HG03045 (cell line): ENCODE data around the gene YWHAE.
"Not testable (repeated sequence)": the region's sequence is repeated elsewhere in the genome, so short reads cannot be mapped to it uniquely, and the experiment has no call there.

ENCODE experiments used
- ATAC-seq: cut with Tn5 transposase; IDR thresholded peaks from one replicate; pipeline ENCODE4 v1.9.1; 2021; ENCODE audit warnings: mild to moderate bottlenecking, moderate library complexity; ENCODE audit not compliant: unreplicated experiment

YWHAE gene

GRCh38 chr17:1331708-1332107, 68.3 kb downstream of the YWHAE start:
- no peak for ATAC-seq

- no peak for ATAC-seq
Observed at GRCh38 chr17:1329745-1330343, 70.2 kb downstream of the YWHAE start.

GRCh38 chr17:1328437-1328836, 71.6 kb downstream of the YWHAE start:
- no peak for ATAC-seq

GRCh38 chr17:1325766-1326165, 74.3 kb downstream of the YWHAE start:
- ATAC-seq, result no peak

GRCh38 chr17:1324201-1324771, 75.7 kb downstream of the YWHAE start:
- no peak for ATAC-seq

GRCh38 chr17:1323336-1323735, 76.7 kb downstream of the YWHAE start:
- no peak for ATAC-seq

- no peak for ATAC-seq
Observed at GRCh38 chr17:1322480-1322879, 77.5 kb downstream of the YWHAE start.

GRCh38 chr17:1322014-1322428, 78.0 kb downstream of the YWHAE start:
- ATAC-seq, result no peak

- no peak for ATAC-seq
Observed at GRCh38 chr17:1315891-1316403, 84.1 kb downstream of the YWHAE start.

GRCh38 chr17:1315409-1315808, 84.6 kb downstream of the YWHAE start:
- ATAC-seq, result no peak

GRCh38 chr17:1313270-1314005, 86.6 kb downstream of the YWHAE start:
- no peak for ATAC-seq

- no peak for ATAC-seq
Observed at GRCh38 chr17:1312261-1312870, 87.7 kb downstream of the YWHAE start.

- ATAC-seq, result not testable (repeated sequence)
Observed at GRCh38 chr17:1307829-1308228, 92.2 kb downstream of the YWHAE start.

- ATAC-seq, result no peak
Observed at GRCh38 chr17:1304962-1305563, 95.0 kb downstream of the YWHAE start.

- no peak for ATAC-seq
Observed at GRCh38 chr17:1304522-1304921, 95.5 kb downstream of the YWHAE start.

- no peak for ATAC-seq
Observed at GRCh38 chr17:1302761-1303160, 97.3 kb downstream of the YWHAE start.

GRCh38 chr17:1301546-1301945, 98.5 kb downstream of the YWHAE start:
- ATAC-seq, result no peak

- no peak for ATAC-seq
Observed at GRCh38 chr17:1300371-1300905, 99.6 kb downstream of the YWHAE start.

GRCh38 chr17:1299552-1300370, 100.3 kb downstream of the YWHAE start:
- ATAC-seq, result no peak

GRCh38 chr17:1298606-1299005, 101.4 kb downstream of the YWHAE start:
- no peak for ATAC-seq
